Progenitor cell of endocrine pancreas (in vitro differentiated cells): ENCODE measurements around the gene C19orf47. TPM values are rescaled to one million over a fixed set of nuclear protein-coding genes. Genes with fewer than 3 reads are reported as not detected.
A peak's percentile ranks its signal among the peaks of the same experiment; 100 is the strongest.

Experiments
- DNase-seq: peaks from one replicate; pipeline ENCODE4 v3.0.0; 2021; ENCODE audit warnings: low spot score; ENCODE audit not compliant: unreplicated experiment
- H3K27ac Mint-ChIP-seq: 2 replicates; pipeline ENCODE4 v1.8.0; 2021; ENCODE audit warnings: mild to moderate bottlenecking, moderate library complexity, mixed read lengths
- H3K27me3 Mint-ChIP-seq: 2 replicates; pipeline ENCODE4 v1.8.0; 2021; ENCODE audit warnings: mixed read lengths
- H3K36me3 Mint-ChIP-seq: 2 replicates; pipeline ENCODE4 v1.8.0; 2022; ENCODE audit warnings: mixed read lengths; ENCODE audit not compliant: insufficient read depth
- H3K4me1 Mint-ChIP-seq: 2 replicates; pipeline ENCODE4 v1.8.0; 2021; ENCODE audit warnings: low read depth, mixed read lengths
- H3K4me3 Mint-ChIP-seq: 2 replicates; pipeline ENCODE4 v1.8.0; 2021; ENCODE audit warnings: low read depth, mild to moderate bottlenecking, moderate library complexity, mixed read lengths
- H3K9me3 Mint-ChIP-seq: 2 replicates; pipeline ENCODE4 v1.8.0; 2021; ENCODE audit warnings: low read depth, mixed read lengths
- CTCF ChIP-seq: fragments of 200-600 bp; sonication (generic); IDR thresholded peaks from one replicate; pipeline ENCODE4 v1.5.0; 2021; ENCODE audit warnings: antibody characterized with exemption, mild to moderate bottlenecking; ENCODE audit not compliant: unreplicated experiment
- total RNA-seq: library from RNA; stranded (reverse); gene quantifications from 2 replicates; pipeline ENCODE4 v1.2.1, GENCODE V29; 2021

The C19orf47 gene
- total RNA-seq, 1 donor from 2014 or later, result 19.1 TPM

- TF ChIP-seq CTCF, result no peak
- peaks cover 4% of the 10 kb centered on the region for H3K36me3 Mint-ChIP-seq
- no peaks in the 10 kb centered on the region for H3K9me3 Mint-ChIP-seq
- no peaks in the 10 kb centered on the region for H3K27me3 Mint-ChIP-seq
- peaks cover 13% of the 10 kb centered on the region for H3K4me1 Mint-ChIP-seq
- no peak overlapping the region for H3K4me3 Mint-ChIP-seq
- no peak overlapping the region for H3K27ac Mint-ChIP-seq
- DNase-seq, result no peak
These were observed 19.6 kb upstream of the C19orf47 start for GRCh38 chr19:40367577-40368434.

GRCh38 chr19:40366697-40367561, 18.7 kb upstream of the C19orf47 start:
- DNase-seq, result peak; percentile 60
- H3K27me3 Mint-ChIP-seq, result no peaks in the 10 kb centered on the region
- peak overlapping the region; percentile 77 for H3K4me3 Mint-ChIP-seq
- TF ChIP-seq CTCF, result no peak
- H3K27ac Mint-ChIP-seq, result peak overlapping the region; percentile 88
- H3K36me3 Mint-ChIP-seq, result peaks cover 4% of the 10 kb centered on the region
- H3K4me1 Mint-ChIP-seq, result peaks cover 13% of the 10 kb centered on the region
- H3K9me3 Mint-ChIP-seq, result no peaks in the 10 kb centered on the region

- Mint-ChIP-seq H3K36me3 (peaks cover 4% of the 10 kb centered on the region), H3K27me3 (no peaks in the 10 kb centered on the region), H3K4me3 (peak overlapping the region; percentile 77), H3K27ac (peak overlapping the region; percentile 91), H3K9me3 (no peaks in the 10 kb centered on the region), H3K4me1 (peaks cover 13% of the 10 kb centered on the region)
- no peak for TF ChIP-seq CTCF
- DNase-seq, result peak; percentile 88
These were observed 17.6 kb upstream of the C19orf47 start for GRCh38 chr19:40365613-40366401.

- DNase-seq, result no peak
- peak overlapping the region; percentile 91 for H3K27ac Mint-ChIP-seq
- no peaks in the 10 kb centered on the region for H3K9me3 Mint-ChIP-seq
- peak overlapping the region; percentile 77 for H3K4me3 Mint-ChIP-seq
- H3K36me3 Mint-ChIP-seq, result peaks cover 4% of the 10 kb centered on the region
- TF ChIP-seq CTCF, result no peak
- no peaks in the 10 kb centered on the region for H3K27me3 Mint-ChIP-seq
- H3K4me1 Mint-ChIP-seq, result peaks cover 13% of the 10 kb centered on the region
These were observed 16.8 kb upstream of the C19orf47 start for GRCh38 chr19:40365010-40365409.

- Mint-ChIP-seq H3K36me3 (peaks cover 6% of the 10 kb centered on the region), H3K9me3 (no peaks in the 10 kb centered on the region), H3K4me3 (no peak overlapping the region), H3K4me1 (peaks cover 13% of the 10 kb centered on the region), H3K27me3 (no peaks in the 10 kb centered on the region), H3K27ac (no peak overlapping the region)
- no peak for DNase-seq
- TF ChIP-seq CTCF, result no peak
These were observed 14.9 kb upstream of the C19orf47 start for GRCh38 chr19:40363069-40363468.
